Adrenal gland (tissue), 12 donors: Measurements from ENCODE around the gene MICAL3. TPM values are rescaled to one million over a fixed set of nuclear protein-coding genes. Genes with fewer than 3 reads are reported as not detected.

Source experiments
- DNase-seq, 7 donors: peaks; one replicate each; pipeline ENCODE4 v3.0.0-alpha.2; 2019 to 2020
- H3K27ac ChIP-seq, 5 donors: fragments of 200-600 bp; sonication (generic) in 4 of 5; 1 replicate in 3 of 5; 2 replicates in 2 of 5; pipeline versions ENCODE4 v1.5.1 to v1.8.0; 2016 to 2020; ENCODE audit warnings: mild to moderate bottlenecking in 1 of 5
- H3K27me3 ChIP-seq: fragments of 200-600 bp; 2 replicates; pipeline ENCODE4 v1.8.0; 2021
- H3K36me3 ChIP-seq, 2 donors: fragments of 200-600 bp; replicated peaks in 1 of 2; 1 replicate in 1 of 2; 2 replicates in 1 of 2; pipeline versions ENCODE4 v1.5.1 to v1.8.0; 2018 to 2022
- H3K4me1 ChIP-seq, 2 donors: fragments of 200-600 bp; replicated peaks in 1 of 2; 1 replicate in 1 of 2; 2 replicates in 1 of 2; pipeline versions ENCODE4 v1.5.1 to v1.8.0; 2018 to 2021
- H3K4me3 ChIP-seq, 4 donors: fragments of 200-600 bp; sonication (generic) in 3 of 4; one replicate each; pipeline ENCODE4 v1.5.1; 2016 to 2018
- H3K9me3 ChIP-seq, 3 donors: fragments of 200-600 bp; sonication (generic) in 1 of 3; replicated peaks in 1 of 3; 1 replicate in 2 of 3; 2 replicates in 1 of 3; pipeline versions ENCODE4 v1.5.1 to v1.8.0; 2016 to 2021
- CTCF ChIP-seq, 6 experiments: fragments of 450-650 bp in 4 of 6; fragments of 200-600 bp in 2 of 6; sonication (generic) in 1 of 6; IDR thresholded peaks; 1 replicate in 5 of 6; 2 replicates in 1 of 6; pipeline versions ENCODE4 v1.5.1 to v1.8.0; 2016 to 2021; ENCODE audit warnings: antibody characterized with exemption in 6 of 6, mild to moderate bottlenecking in 2 of 6, moderate library complexity in 1 of 6
- POLR2A ChIP-seq, 2 donors: fragments of 450-650 bp; IDR thresholded peaks; one replicate each; pipeline ENCODE4 v1.6.1; 2017; ENCODE audit warnings: antibody characterized with exemption in 2 of 2, mild to moderate bottlenecking in 2 of 2, moderate library complexity in 1 of 2
- WGBS, 4 donors: extraction: QIAGEN DNeasy Blood & Tissue Kit in 2 of 4; methylation state at CpG; one replicate each; pipeline versions ENCODE4 v1.1.5 to v1.1.7; 2013 to 2017; 5-methylcytosine and 5-hydroxymethylcytosine counted together
- intact Hi-C, 2 donors: fragments of 100-400 bp; cut with DNase I; formaldehyde crosslinking; loops; one replicate each; pipeline versions ENCODE4 v1.14.1 to v1.15.0; 2022 to 2023
- polyA plus RNA-seq, 3 donors: library from polyadenylated mRNA; stranded (reverse); fragments of 200-250 nt in 2 of 3; fragments of 350-450 nt in 1 of 3; fragmentation: Illumina TruSeq in 1 of 3; extraction: RNeasy Lipid Tissue Mini Kit (QIAGEN cat#74804) in 1 of 3; gene quantifications; one replicate each; pipeline ENCODE4 v1.2.3, GENCODE V29; 2013 to 2014
- total RNA-seq, 9 donors: library from RNA; depleted of rRNA in 4 of 9; stranded (reverse); fragments of >200 nt in 4 of 9; fragments of 120-200 nt in 1 of 9; fragmentation: NEBNext Ultra II Directional in 1 of 9; extraction: Animal tissue kit (Norgen Biotek cat#: 25700) in 1 of 9; gene quantifications; one replicate each; pipeline versions ENCODE4 v1.1.0 to v1.2.4, GENCODE V29; 2013 to 2023
- donor health status: healthy with polysubstance abuse.
- donor health status: Bipolar disorder and iron deficiency.
- donor health status: DM: yes; HTN: yes; CAD: no.
- donor health status: DM: no; HTN: no; CAD: no.
- donor health status: DM: no; HTN: no; CAD: no.
- donor health status: DM: yes; HTN: yes; CAD: no.

The MICAL3 gene
- total and polyA plus RNA-seq, 12 donors = 10.9 to 82.6 (median 34.4) TPM

GRCh38 chr22:18013947-18014346 is 10.4 kb downstream of the MICAL3 start:
- intact Hi-C loops = no loop called here
- no peaks in the 10 kb centered on the region for H3K27me3 ChIP-seq
- TF ChIP-seq CTCF (IDR thresholded peaks at IDR 0.05) (no peak), POLR2A (IDR thresholded peaks at IDR 0.05) (no peak)
- H3K36me3 ChIP-seq = no peaks in the 10 kb centered on the region
- H3K4me1 ChIP-seq = peaks cover 0 to 6% of the 10 kb centered on the region in 2 donors
- no peak overlapping the region for H3K27ac ChIP-seq
- no peak overlapping the region for H3K4me3 ChIP-seq
- WGBS, 4 donors = 66 to 87% (median 80%) methylated on average over 5 of the region's 5 CpGs
- no peak for DNase-seq
- no peaks in the 10 kb centered on the region for H3K9me3 ChIP-seq

GRCh38 chr22:18013436-18013835 is 10.9 kb downstream of the MICAL3 start:
- Histone ChIP-seq H3K36me3 (no peaks in the 10 kb centered on the region), H3K27ac (no peak overlapping the region), H3K9me3 (no peaks in the 10 kb centered on the region), H3K27me3 (no peaks in the 10 kb centered on the region), H3K4me3 (no peak overlapping the region), H3K4me1 (peaks cover 0 to 6% of the 10 kb centered on the region in 2 donors)
- no peak for DNase-seq
- 93 to 99% (median 96%) methylated on average over 2 of the region's 2 CpGs for WGBS, 4 donors
- no peak for TF ChIP-seq CTCF (IDR thresholded peaks at IDR 0.05)
- no peak for TF ChIP-seq POLR2A (IDR thresholded peaks at IDR 0.05)
- intact Hi-C loops = no loop called here

GRCh38 chr22:18012531-18012930 is 11.8 kb downstream of the MICAL3 start:
- WGBS, 4 donors = 94 to 100% (median 96%) methylated on average over 4 to 5 of the region's 5 CpGs
- Histone ChIP-seq H3K27ac (no peak overlapping the region), H3K27me3 (no peaks in the 10 kb centered on the region), H3K9me3 (no peaks in the 10 kb centered on the region), H3K36me3 (no peaks in the 10 kb centered on the region), H3K4me1 (peaks cover 0 to 6% of the 10 kb centered on the region in 2 donors), H3K4me3 (no peak overlapping the region)
- TF ChIP-seq POLR2A (IDR thresholded peaks at IDR 0.05) = no peak
- TF ChIP-seq CTCF (IDR thresholded peaks at IDR 0.05) = no peak
- intact Hi-C loops = no loop called here
- no peak for DNase-seq

- 89 to 95% (median 94%) methylated on average over 2 of the region's 2 CpGs for WGBS, 4 donors
- intact Hi-C loops = no loop called here
- no peak for TF ChIP-seq POLR2A (IDR thresholded peaks at IDR 0.05)
- no peak for TF ChIP-seq CTCF (IDR thresholded peaks at IDR 0.05)
Measured at GRCh38 chr22:18010266-18010665, 14.1 kb downstream of the MICAL3 start.

More at GRCh38 chr22:18010266-18010665, 14.1 kb downstream of the MICAL3 start:
- DNase-seq = no peak
- no peak overlapping the region for H3K4me3 ChIP-seq
- H3K27me3 ChIP-seq = no peaks in the 10 kb centered on the region
- no peaks in the 10 kb centered on the region for H3K9me3 ChIP-seq
- H3K36me3 ChIP-seq = no peaks in the 10 kb centered on the region
- peaks cover 0 to 6% of the 10 kb centered on the region in 2 donors for H3K4me1 ChIP-seq
- H3K27ac ChIP-seq = no peak overlapping the region
